HG02938 (cell line): ENCODE results near the gene DAZ2.
"Not testable (repeated sequence)": the region's sequence is repeated elsewhere in the genome, so short reads cannot be mapped to it uniquely, and the experiment has no call there.

Experiments
- ATAC-seq: cut with Tn5 transposase; IDR thresholded peaks from one replicate; pipeline ENCODE4 v1.9.1; 2021; ENCODE audit warnings: mild to moderate bottlenecking, moderate library complexity; ENCODE audit not compliant: unreplicated experiment

Gene DAZ2, protein sequence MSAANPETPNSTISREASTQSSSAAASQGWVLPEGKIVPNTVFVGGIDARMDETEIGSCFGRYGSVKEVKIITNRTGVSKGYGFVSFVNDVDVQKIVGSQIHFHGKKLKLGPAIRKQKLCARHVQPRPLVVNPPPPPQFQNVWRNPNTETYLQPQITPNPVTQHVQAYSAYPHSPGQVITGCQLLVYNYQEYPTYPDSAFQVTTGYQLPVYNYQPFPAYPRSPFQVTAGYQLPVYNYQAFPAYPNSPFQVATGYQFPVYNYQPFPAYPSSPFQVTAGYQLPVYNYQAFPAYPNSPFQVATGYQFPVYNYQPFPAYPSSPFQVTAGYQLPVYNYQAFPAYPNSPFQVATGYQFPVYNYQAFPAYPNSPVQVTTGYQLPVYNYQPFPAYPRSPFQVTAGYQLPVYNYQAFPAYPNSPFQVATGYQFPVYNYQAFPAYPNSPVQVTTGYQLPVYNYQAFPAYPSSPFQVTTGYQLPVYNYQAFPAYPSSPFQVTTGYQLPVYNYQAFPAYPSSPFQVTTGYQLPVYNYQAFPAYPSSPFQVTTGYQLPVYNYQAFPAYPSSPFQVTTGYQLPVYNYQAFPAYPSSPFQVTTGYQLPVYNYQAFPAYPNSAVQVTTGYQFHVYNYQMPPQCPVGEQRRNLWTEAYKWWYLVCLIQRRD

DNA sequence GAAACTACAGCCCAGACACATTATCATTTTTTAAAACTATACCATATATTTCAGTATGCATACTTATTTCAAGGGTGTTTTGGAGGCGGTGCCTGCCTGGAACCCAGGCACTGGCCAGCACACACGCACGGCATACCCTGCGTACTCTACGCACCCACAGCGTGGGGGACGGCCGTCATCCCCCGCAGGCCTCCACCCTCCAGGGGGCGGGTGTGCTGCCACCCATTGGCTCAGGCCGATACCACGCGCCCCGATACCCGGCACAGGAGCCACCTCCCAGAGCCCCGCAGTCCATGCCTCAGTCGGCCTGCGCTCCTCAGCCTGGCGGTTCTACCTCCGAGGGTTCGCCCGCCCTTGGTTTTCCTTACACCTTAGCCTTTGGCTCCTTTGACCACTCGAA, at the start of gene DAZ2:
DAZ2 (plus strand) TSS at position 301 of the 400 bp plus-strand sequence. CDS start 208 bp downstream, outside the sequence.
- ATAC-seq, result not testable (repeated sequence)

DNA sequence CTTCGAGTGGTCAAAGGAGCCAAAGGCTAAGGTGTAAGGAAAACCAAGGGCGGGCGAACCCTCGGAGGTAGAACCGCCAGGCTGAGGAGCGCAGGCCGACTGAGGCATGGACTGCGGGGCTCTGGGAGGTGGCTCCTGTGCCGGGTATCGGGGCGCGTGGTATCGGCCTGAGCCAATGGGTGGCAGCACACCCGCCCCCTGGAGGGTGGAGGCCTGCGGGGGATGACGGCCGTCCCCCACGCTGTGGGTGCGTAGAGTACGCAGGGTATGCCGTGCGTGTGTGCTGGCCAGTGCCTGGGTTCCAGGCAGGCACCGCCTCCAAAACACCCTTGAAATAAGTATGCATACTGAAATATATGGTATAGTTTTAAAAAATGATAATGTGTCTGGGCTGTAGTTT, 20.4 kb upstream of the DAZ2 start, which contains the start of gene DAZ1:
DAZ1 (minus strand) TSS at position 101 of the 400 bp plus-strand sequence. CDS start 208 bp downstream, outside the sequence.
- not testable (repeated sequence) for ATAC-seq

DNA sequence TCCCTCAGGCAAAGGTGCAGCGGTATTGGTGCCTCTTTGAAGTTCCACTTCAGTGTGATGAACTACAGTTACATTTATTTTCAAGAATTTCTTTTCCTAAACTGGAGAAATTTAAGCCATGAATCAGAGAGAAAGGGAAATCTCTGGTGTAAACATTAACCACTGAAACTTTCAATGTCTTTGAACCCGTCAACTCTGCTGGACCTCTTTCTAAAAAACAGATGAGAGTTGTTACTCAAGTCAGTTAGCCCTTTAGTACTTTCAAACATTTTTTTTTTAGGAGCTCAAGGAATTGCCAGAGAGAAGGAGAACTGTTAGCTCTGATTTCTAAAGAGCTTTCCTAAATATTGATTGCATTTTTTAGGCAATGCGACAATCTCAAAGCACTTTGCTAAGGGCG, 11.9 kb upstream of the DAZ2 start:
- not testable (repeated sequence) for ATAC-seq

DNA sequence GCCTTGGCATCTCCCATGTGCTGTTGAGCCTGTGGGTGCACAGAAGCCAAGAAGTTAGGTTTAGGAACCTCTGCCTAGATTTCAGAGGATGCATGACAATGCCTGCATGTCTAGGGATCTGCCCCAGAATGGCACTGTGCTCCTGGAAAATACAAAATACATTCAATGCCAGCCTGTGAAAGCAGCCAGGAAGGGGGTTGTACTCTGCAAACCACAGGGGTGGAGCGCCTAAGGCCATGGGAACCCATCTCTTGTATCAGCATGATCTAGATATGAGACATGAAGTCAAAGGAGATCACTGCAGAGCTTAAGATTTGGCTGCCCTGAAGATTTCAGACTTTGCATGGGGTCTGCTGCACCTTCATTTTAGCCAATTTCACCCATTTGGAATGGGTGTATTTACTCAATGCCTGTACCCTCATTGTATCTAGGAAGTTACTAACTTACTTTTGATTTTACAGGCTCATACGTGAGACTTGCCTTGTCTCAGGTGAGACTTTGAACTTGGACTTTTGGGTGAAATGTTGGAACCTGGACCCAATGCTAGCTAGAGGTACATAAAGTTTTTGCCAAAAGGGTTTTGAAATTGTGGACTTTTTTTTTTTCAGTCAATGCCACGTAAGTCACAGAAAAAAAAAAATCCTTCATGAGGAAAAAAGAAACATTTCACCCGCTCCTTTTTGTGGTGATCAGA, 9.4 kb upstream of the DAZ2 start:
- not testable (repeated sequence) for ATAC-seq

DNA sequence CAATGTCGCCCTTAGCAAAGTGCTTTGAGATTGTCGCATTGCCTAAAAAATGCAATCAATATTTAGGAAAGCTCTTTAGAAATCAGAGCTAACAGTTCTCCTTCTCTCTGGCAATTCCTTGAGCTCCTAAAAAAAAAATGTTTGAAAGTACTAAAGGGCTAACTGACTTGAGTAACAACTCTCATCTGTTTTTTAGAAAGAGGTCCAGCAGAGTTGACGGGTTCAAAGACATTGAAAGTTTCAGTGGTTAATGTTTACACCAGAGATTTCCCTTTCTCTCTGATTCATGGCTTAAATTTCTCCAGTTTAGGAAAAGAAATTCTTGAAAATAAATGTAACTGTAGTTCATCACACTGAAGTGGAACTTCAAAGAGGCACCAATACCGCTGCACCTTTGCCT, 8.7 kb upstream of the DAZ2 start:
- not testable (repeated sequence) for ATAC-seq
